HepG2 (cell line): ENCODE data around the gene NABP2. TPM values are rescaled to one million over a fixed set of nuclear protein-coding genes. Genes with fewer than 3 reads are reported as not detected.

Experiments
- ATAC-seq: fragments of 200-7000 bp; cut with Tn5 transposase; 3 replicates; pipeline ENCODE4 v1.9.1; 2020; ENCODE audit warnings: mild to moderate bottlenecking, moderate library complexity
- BruUV-seq: library from RNA; stranded (reverse); fragments of 400-500 nt; replicated peaks from 2 replicates; lab custom pipeline; 2021; lab: Mats Ljungman, UMichigan
- CTCF ChIA-PET: fragments of 300-600 bp; formaldehyde crosslinking; extraction: SDS; loops from one replicate; lab custom pipeline; 2021; ENCODE audit warnings: low total read pairs, inconsistent platforms, low intra/inter-chr PET ratio; lab: Yijun Ruan, JAX
- POLR2A ChIA-PET: fragments of 350-600 bp; sonication (Branson Sonifier 250); formaldehyde crosslinking; loops from one replicate; lab custom pipeline; 2020; ENCODE audit warnings: antibody characterized with exemption, inconsistent platforms; lab: Yijun Ruan, JAX
- DNase-seq: peaks from one replicate; pipeline ENCODE4 v3.0.0-alpha.2; 2015; ENCODE audit warnings: low spot score
- FAIRE-seq: peaks from 3 replicates; lab custom pipeline; 2011; peaks lifted over from hg19 to GRCh38; lab: Jason Lieb, UNC
- H2AFZ ChIP-seq: one replicate; pipeline ENCODE4 v1.6.1; 2011; ENCODE audit warnings: low read length, inconsistent platforms
- H3K27ac ChIP-seq: fragments of 300-600 bp; 3 replicates; pipeline ENCODE4 v1.8.0; 2011; ENCODE audit warnings: mixed run types, mild to moderate bottlenecking, mixed read lengths, low read length, inconsistent platforms; ENCODE audit not compliant: insufficient read depth; ENCODE audit errors: extremely low read length
- H3K27me3 ChIP-seq, 2 experiments: fragments of 200-600 bp in 1 of 2; 2 replicates in 1 of 2; 3 replicates in 1 of 2; pipeline versions ENCODE4 v1.6.0 to v1.8.0; 2011; ENCODE audit warnings: low read length in 2 of 2, mild to moderate bottlenecking in 2 of 2, moderate library complexity in 2 of 2, inconsistent platforms in 1 of 2; ENCODE audit not compliant: insufficient read depth in 2 of 2, control insufficient read depth in 1 of 2
- H3K36me3 ChIP-seq, 2 experiments: fragments of 200-600 bp in 1 of 2; replicated peaks in 1 of 2; 2 replicates in 1 of 2; 3 replicates in 1 of 2; pipeline versions ENCODE4 v1.5.1 to v1.8.0; 2011; ENCODE audit warnings: low read length in 2 of 2, inconsistent platforms in 1 of 2; ENCODE audit not compliant: insufficient read depth in 2 of 2, control insufficient read depth in 1 of 2
- H3K4me1 ChIP-seq: 2 replicates; pipeline ENCODE4 v1.5.1; 2012; ENCODE audit warnings: low read length, inconsistent platforms; ENCODE audit not compliant: insufficient read depth
- H3K4me2 ChIP-seq: 2 replicates; pipeline ENCODE4 v1.6.0; 2011; ENCODE audit warnings: low read depth, low read length, inconsistent platforms
- H3K4me3 ChIP-seq, 3 experiments: fragments of 200-600 bp in 1 of 3; sonication (generic), shearing (Covaris generic) in 1 of 3; replicated peaks in 1 of 3; 2 replicates each; pipeline ENCODE4 v1.5.1; 2011 to 2016; ENCODE audit warnings: low read length in 3 of 3, inconsistent platforms in 2 of 3, low read depth in 2 of 3, mild to moderate bottlenecking in 2 of 3, control low read depth in 1 of 3, mixed read lengths in 1 of 3; ENCODE audit not compliant: insufficient read depth in 1 of 3
- H3K79me2 ChIP-seq: one replicate; pipeline ENCODE4 v1.6.1; 2011; ENCODE audit warnings: low read length, inconsistent platforms; ENCODE audit not compliant: insufficient read depth
- H3K9ac ChIP-seq: 2 replicates; pipeline ENCODE4 v1.6.0; 2011; ENCODE audit warnings: mild to moderate bottlenecking, low read depth, low read length, inconsistent platforms; ENCODE audit not compliant: insufficient read depth
- H3K9me3 ChIP-seq: 2 replicates; pipeline ENCODE4 v1.5.1; 2012; ENCODE audit warnings: mild to moderate bottlenecking, low read length
- H4K20me1 ChIP-seq: 2 replicates; pipeline ENCODE4 v1.6.0; 2011; ENCODE audit warnings: inconsistent platforms, mild to moderate bottlenecking, low read length, moderate library complexity; ENCODE audit not compliant: insufficient read depth
- CENPT ChIP-seq: sonication (generic); formaldehyde crosslinking; IDR thresholded peaks from 2 replicates; pipeline ENCODE4 v1.8.0; 2022; ENCODE audit warnings: low read depth, mild to moderate bottlenecking, moderate library complexity, missing genetic modification reagents
- GABPB1 ChIP-seq: IDR thresholded peaks from 2 replicates; pipeline ENCODE4 v1.6.1; 2016; ENCODE audit warnings: mild to moderate bottlenecking, missing genetic modification reagents, moderate library complexity, missing compliant biosample characterization
- GATAD2A ChIP-seq: IDR thresholded peaks from 2 replicates; pipeline ENCODE4 v1.6.1; 2016
- HDAC2 ChIP-seq: sonication (generic); formaldehyde crosslinking; IDR thresholded peaks from 2 replicates; pipeline ENCODE4 v1.4.0; 2020; ENCODE audit warnings: missing genetic modification reagents
- HNF4A ChIP-seq: sonication (generic); formaldehyde crosslinking; IDR thresholded peaks from 2 replicates; pipeline ENCODE4 v1.4.0; 2020; ENCODE audit warnings: missing genetic modification reagents
- KLF13 ChIP-seq: sonication (generic); formaldehyde crosslinking; IDR thresholded peaks from 2 replicates; pipeline ENCODE4 v1.4.0; 2020; ENCODE audit warnings: mild to moderate bottlenecking, missing genetic modification reagents
- KLF9 ChIP-seq: IDR thresholded peaks from 2 replicates; pipeline ENCODE4 v1.6.1; 2016; ENCODE audit warnings: low read depth
- MIXL1 ChIP-seq: IDR thresholded peaks from 2 replicates; pipeline ENCODE4 v1.6.1; 2016
- NR2C2 ChIP-seq: sonication (generic); formaldehyde crosslinking; IDR thresholded peaks from 2 replicates; pipeline ENCODE4 v1.4.0; 2020; ENCODE audit warnings: missing genetic modification reagents, mild to moderate bottlenecking, moderate library complexity, borderline replicate concordance
- PHF5A ChIP-seq: IDR thresholded peaks from one replicate; pipeline ENCODE4 v1.6.1; 2018; ENCODE audit warnings: low read depth, missing genetic modification reagents; ENCODE audit not compliant: unreplicated experiment
- SAP130 ChIP-seq: IDR thresholded peaks from 2 replicates; pipeline ENCODE4 v1.6.1; 2016; ENCODE audit warnings: low read depth
- SP2 ChIP-seq: sonication (generic); formaldehyde crosslinking; IDR thresholded peaks from 2 replicates; pipeline ENCODE4 v1.5.1; 2020; ENCODE audit warnings: mild to moderate bottlenecking, missing genetic modification reagents
- TOE1 ChIP-seq: sonication (generic); formaldehyde crosslinking; IDR thresholded peaks from 2 replicates; pipeline ENCODE4 v1.4.0; 2020; ENCODE audit warnings: mild to moderate bottlenecking, missing genetic modification reagents
- YEATS2 ChIP-seq: sonication (generic); formaldehyde crosslinking; IDR thresholded peaks from 2 replicates; pipeline ENCODE4 v1.4.0; 2020; ENCODE audit warnings: missing genetic modification reagents, borderline replicate concordance
- ZMAT3 ChIP-seq: sonication (generic); formaldehyde crosslinking; conservative IDR thresholded peaks from 2 replicates; pipeline ENCODE4 v1.7.0; 2021; ENCODE audit warnings: missing genetic modification reagents
- ZNF292 ChIP-seq: sonication (generic); formaldehyde crosslinking; IDR thresholded peaks from 2 replicates; pipeline ENCODE4 v1.8.1; 2022; ENCODE audit warnings: mild to moderate bottlenecking, low read depth, missing genetic modification reagents, borderline replicate concordance
- ZNF337 ChIP-seq: sonication (generic); formaldehyde crosslinking; IDR thresholded peaks from 2 replicates; pipeline ENCODE4 v1.5.1; 2020; ENCODE audit warnings: missing genetic modification reagents, low read depth, mild to moderate bottlenecking, borderline replicate concordance
- ZNF430 ChIP-seq: sonication (generic); formaldehyde crosslinking; IDR thresholded peaks from 2 replicates; pipeline ENCODE4 v1.9.0; 2021; ENCODE audit warnings: mild to moderate bottlenecking, missing genetic modification reagents
- ZNF605 ChIP-seq: sonication (generic); formaldehyde crosslinking; IDR thresholded peaks from 2 replicates; pipeline ENCODE4 v1.8.0; 2022; ENCODE audit warnings: mild to moderate bottlenecking, missing genetic modification reagents
- WGBS: methylation state at CpG from one replicate; pipeline ENCODE4 v1.1.6; 2017; ENCODE audit warnings: low lambda C conversion rate; 5-methylcytosine and 5-hydroxymethylcytosine counted together
- in situ Hi-C: cut with HindIII; loops from 2 replicates; pipeline ENCODE4 v1.10.0; 2017; ENCODE audit warnings: low pct_unique_long_range_greater_than_20kb; ENCODE audit not compliant: extremely low pct_ligation_motif_present
- intact Hi-C: fragments of 100-400 bp; cut with micrococcal nuclease; formaldehyde crosslinking; loops from one replicate; pipeline ENCODE4 v1.10.0; 2022; ENCODE audit not compliant: unreplicated experiment
- polyA plus RNA-seq, 8 experiments: library from polyadenylated mRNA; depleted of rRNA in 3 of 8; stranded (reverse) in 7 of 8; unstranded in 1 of 8; fragments of >200 nt; fragmentation: Illumina TruSeq in 4 of 8; extraction: Trizol in 4 of 8; gene quantifications; 2 replicates each; pipeline versions ENCODE4 v1.2.1 to v1.2.3, GENCODE V29; 2011 to 2016; ENCODE audit warnings: low read depth in 4 of 8, missing spikeins in 1 of 8, mixed read lengths in 1 of 8; ENCODE audit not compliant: insufficient read depth in 1 of 8
- total RNA-seq, 5 experiments: library from RNA; depleted of rRNA; stranded (reverse); fragments of >200 nt; fragmentation: Illumina TruSeq; extraction: Trizol; gene quantifications; 2 replicates each; pipeline ENCODE4 v1.2.3, GENCODE V29; 2016; ENCODE audit warnings: low read depth in 1 of 5
- TF ChIP-seq, protein P1 (sequence below): sonication (generic); formaldehyde crosslinking; IDR thresholded peaks from 2 replicates; pipeline ENCODE4 v1.9.0; 2021; ENCODE audit warnings: missing genetic modification reagents, mild to moderate bottlenecking, borderline replicate concordance

NABP2 gene
- total and polyA plus RNA-seq, 2 of the 13 experiments (the other 11 are each of a cell fraction or from before 2014, with no cell fraction given) = 33.2 to 35.5 TPM

DNA sequence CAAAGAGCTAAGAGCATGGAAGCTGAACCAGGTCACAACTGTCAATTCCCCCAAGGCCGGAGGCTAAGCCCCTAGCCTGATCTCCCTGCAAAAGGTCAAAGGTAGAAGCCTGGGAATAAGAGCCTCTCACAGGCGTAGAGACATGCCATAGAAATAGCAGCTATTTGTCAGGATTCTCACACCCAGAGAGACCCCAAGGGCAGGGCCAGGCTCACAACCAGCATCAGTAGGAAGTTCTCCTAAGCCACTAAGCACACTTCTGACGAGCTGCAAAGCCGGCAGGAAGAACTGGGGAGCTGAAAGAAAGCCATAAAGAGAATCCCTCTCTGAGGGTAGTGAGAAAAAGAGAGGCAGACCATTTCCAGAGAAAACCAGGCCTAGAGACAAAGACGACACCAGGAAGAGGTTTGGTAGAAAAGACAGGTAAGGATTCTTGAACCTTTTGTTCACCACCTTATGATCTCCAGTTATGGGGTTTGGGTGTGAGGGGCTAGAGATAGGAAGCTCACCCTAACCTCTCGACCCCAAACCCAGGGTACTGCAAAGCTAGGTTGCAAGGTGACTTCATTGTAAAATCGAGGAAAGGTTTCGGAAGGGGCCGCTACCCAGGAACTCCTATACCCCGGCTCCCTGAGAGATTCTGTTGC is 35.9 kb upstream of the NABP2 start (continued):
- TF ChIP-seq HNF4A (CRISPR knock-in tag) = 0 out of 2 replicates have a peak, but pooled peaks have one; percentile 15
- TF ChIP-seq TOE1 (CRISPR knock-in tag) = no peak
- TF ChIP-seq YEATS2 (CRISPR knock-in tag) = 0 out of 2 replicates have a peak, but pooled peaks have one; percentile 16
- TF ChIP-seq ZNF292 (CRISPR knock-in tag) = no peak
- 0 out of 2 replicates have a peak, but pooled peaks have one; percentile 18 for TF ChIP-seq NR2C2 (CRISPR knock-in tag)
- 0 out of 2 replicates have a peak, but pooled peaks have one; percentile 50 for TF ChIP-seq ZNF430 (CRISPR knock-in tag)
- TF ChIP-seq ZNF605 (CRISPR knock-in tag) = 0 out of 2 replicates have a peak, but pooled peaks have one; percentile 28
- TF ChIP-seq PHF5A (CRISPR knock-in tag) = no peak

DNA sequence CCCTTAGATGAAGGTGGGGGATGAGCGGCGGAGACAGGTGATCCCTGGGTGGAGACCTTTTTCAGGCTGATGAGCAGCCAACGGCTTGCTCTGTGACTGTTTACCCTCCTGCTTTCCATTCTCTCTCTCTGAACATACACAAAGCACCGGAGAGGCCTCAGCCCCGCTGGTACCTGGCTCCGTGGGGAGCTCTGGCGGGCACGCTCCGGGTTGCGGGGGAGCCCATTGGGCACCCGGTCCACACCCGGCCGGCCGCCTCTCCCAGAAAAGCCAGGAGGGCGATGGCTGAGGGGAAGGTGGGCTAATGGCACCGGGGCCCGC is 35.4 kb upstream of the NABP2 start:
- Histone ChIP-seq H3K9ac (peak overlapping the region; percentile 59), H3K4me3 (peak overlapping the region; percentile 76 to 94 (median 89)), H3K79me2 (peaks cover 19% of the 10 kb centered on the region), H3K27ac (peak overlapping the region; percentile 69), H3K4me2 (peak overlapping the region; percentile 82), H3K4me1 (peaks cover 34% of the 10 kb centered on the region), H3K36me3 (peaks cover 4 to 22% of the 10 kb centered on the region in 2 experiments), H2AFZ (no peak overlapping the region), H3K9me3 (no peaks in the 10 kb centered on the region), H4K20me1 (no peaks in the 10 kb centered on the region), H3K27me3 (no peaks in the 10 kb centered on the region; a peak in 1 of 5 replicates)
- FAIRE-seq (no peak), DNase-seq (no peak), ATAC-seq (peak; percentile 37)
- no TSS peak for BruUV-seq
- intact Hi-C loops = loop anchor here (1.0 to 2.0 kb wide), 2 partner anchors 62 to 69 kb away; no protein-coding TSS in a partner anchor
- ChIA-PET CTCF (interaction anchor here (0.8 to 2.7 kb wide), 5 partner anchors 31 to 450 kb away, joined by 3 to 49 read pairs (median 3); partner anchors contain the start of genes ERBB3, ESYT1, MYL6 and ZC3H10), POLR2A (interaction anchor here (1.0 to 3.6 kb wide), 14 partner anchors 10 to 172 kb away, joined by 3 to 48 read pairs (median 6); partner anchors contain the start of genes COQ10A, ESYT1, MYL6 and RNF41)
- WGBS = 0% methylated on average over 6 of the region's 17 CpGs
- in situ Hi-C loops = loop anchor here (5.0 kb wide), 1 partner anchor 61 kb away; the partner anchor contains the start of gene ESYT1
- no peak for TF ChIP-seq GATAD2A
- no peak for TF ChIP-seq HDAC2 (CRISPR knock-in tag)
- 0 out of 2 replicates have a peak, but pooled peaks have one; percentile 2 for TF ChIP-seq ZMAT3 (CRISPR knock-in tag)
- no peak; the same call in 1 of the 2 replicates for TF ChIP-seq SAP130 (CRISPR knock-in tag)
- no peak for TF ChIP-seq MIXL1 (CRISPR knock-in tag)
- TF ChIP-seq, protein P1, sequence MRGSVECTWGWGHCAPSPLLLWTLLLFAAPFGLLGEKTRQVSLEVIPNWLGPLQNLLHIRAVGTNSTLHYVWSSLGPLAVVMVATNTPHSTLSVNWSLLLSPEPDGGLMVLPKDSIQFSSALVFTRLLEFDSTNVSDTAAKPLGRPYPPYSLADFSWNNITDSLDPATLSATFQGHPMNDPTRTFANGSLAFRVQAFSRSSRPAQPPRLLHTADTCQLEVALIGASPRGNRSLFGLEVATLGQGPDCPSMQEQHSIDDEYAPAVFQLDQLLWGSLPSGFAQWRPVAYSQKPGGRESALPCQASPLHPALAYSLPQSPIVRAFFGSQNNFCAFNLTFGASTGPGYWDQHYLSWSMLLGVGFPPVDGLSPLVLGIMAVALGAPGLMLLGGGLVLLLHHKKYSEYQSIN (CRISPR knock-in tag) = no peak
- TF ChIP-seq SP2 (CRISPR knock-in tag) = no peak
- TF ChIP-seq KLF9 = no peak
- peak; percentile 34; the same call in 1 of the 2 replicates for TF ChIP-seq GABPB1 (CRISPR knock-in tag)
- TF ChIP-seq CENPT (CRISPR knock-in tag) = no peak
- TF ChIP-seq KLF13 (CRISPR knock-in tag) = no peak
- no peak for TF ChIP-seq ZNF337
